HG02763 (cell line): ENCODE results near the gene THSD4.
"Not testable (repeated sequence)": the region's sequence is repeated elsewhere in the genome, so short reads cannot be mapped to it uniquely, and the experiment has no call there.

Source experiments
- ATAC-seq: cut with Tn5 transposase; IDR thresholded peaks from one replicate; pipeline ENCODE4 v1.9.1; 2021; ENCODE audit warnings: mild to moderate bottlenecking, moderate library complexity; ENCODE audit not compliant: unreplicated experiment

The THSD4 gene

DNA sequence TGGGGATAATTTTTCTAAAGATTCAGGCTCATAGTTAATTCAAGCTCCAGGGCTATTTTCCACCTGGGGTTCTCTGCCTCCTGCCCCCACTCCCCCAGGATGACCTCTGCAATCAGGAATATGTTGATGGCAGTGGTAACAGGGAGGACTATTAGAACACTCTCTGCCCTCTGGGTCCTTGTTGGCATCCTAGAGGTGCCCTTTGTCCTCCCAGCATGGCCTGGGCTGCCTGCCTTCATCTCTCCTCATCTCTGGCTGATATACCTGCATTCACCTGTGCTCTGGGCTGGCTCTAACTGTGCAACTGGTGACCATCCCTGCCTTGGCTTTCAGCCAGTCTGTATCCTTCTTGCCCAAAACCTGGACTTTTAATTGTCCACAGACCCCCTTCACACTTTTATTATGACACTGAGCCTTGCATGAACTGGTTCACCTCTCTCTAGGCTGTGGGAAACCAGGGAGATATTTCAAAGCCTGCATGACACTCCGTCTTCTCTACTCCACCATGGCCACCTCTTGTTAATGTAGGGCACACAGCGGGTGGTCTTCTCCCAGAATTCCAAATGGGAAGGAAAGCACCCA is 199.8 kb downstream of the THSD4 start:
- no peak for ATAC-seq

DNA sequence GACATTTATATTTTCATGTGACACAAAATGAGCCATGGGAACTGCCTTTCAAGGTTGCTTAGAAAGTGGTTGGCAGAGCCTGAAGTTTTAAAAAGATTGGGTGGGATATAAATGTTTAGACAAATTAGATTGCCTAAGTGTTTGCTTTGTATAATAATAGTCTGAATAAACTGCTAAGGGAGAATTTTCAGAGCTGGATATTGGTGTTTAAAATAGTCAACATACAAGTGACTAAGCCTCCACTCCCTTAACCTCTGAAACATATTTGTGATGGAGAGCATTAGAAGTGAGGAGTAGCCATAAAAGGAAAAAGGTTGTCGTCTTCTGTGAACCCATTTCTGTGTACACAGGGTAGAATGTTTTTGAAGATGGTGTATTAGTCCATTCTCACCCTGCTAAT is 201.6 kb downstream of the THSD4 start:
- ATAC-seq: no peak

DNA sequence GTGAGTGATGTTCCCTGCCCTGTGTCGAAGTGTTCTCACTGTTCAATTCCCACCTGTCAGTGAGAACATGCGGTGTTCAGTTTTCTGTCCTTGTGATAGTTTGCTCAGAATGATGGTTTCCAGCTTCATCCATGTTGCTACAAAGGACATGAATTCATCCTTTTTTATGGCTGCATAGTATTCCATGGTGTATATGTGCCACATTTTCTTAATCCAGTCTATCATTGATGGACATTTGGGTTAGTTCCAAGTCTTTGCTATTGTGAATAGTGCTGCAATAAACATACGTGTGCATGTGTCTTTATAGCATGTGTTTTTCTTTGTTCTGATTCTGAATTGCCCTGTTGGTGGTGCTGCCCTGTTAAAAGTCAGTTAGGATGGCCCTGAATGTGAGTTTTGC is 204.2 kb downstream of the THSD4 start:
- not testable (repeated sequence) for ATAC-seq

DNA sequence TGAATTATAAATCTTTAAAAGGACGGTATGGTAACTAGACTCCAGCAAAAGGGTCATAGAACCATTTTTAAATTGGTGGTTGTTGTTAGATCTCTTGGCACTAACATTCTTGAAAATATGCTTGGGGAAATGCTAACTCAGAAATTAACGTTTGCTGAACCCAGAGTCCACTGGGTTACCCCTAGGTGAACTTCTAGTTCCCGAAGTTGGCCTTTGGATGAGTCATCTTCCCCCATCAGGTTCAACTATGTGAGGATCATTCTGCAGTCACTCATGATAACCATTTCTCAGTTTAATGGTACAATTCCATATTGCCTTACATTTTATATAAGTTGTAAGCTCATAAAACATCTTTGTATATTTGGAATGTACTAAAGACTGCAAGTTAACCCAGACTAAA is 204.7 kb downstream of the THSD4 start:
- ATAC-seq: no peak

DNA sequence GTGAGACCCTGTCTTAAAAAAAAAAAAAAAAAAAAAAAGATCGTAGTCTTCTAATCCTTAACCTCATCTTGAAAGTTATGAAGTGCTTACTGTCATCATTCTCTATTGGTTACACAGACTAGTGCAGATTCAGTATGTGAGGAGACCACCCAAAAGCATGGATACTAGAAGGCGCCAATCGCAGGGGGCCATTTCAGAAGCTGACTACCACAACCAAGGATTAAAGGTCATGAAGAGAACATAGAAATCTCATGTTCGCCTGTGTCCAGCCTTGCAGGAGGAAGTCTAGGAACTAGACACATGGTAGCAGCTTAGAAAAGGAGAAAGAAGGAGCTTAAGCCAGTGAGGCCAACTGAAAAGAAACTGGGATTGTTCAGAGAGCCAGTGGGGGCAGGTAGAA is 207.8 kb downstream of the THSD4 start:
- no peak for ATAC-seq

DNA sequence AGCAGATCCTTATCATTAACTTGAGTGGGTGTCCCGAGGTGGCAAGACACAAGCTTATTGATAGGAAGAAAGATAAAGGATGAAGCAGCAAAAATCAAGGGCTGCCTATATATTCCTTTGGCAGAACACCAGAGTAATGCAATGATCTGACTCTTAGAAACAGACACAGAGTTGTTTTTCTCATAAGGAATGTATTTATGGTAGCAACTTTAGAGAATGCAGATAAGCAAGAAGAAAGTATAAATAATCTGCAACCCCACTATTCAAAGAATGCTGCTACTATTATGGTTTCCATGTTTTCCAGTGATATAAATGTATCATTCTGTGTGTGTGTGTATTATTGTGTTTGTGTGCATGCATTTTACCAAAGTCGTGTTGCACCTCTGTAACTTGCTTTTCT is 208.3 kb downstream of the THSD4 start:
- no peak for ATAC-seq

DNA sequence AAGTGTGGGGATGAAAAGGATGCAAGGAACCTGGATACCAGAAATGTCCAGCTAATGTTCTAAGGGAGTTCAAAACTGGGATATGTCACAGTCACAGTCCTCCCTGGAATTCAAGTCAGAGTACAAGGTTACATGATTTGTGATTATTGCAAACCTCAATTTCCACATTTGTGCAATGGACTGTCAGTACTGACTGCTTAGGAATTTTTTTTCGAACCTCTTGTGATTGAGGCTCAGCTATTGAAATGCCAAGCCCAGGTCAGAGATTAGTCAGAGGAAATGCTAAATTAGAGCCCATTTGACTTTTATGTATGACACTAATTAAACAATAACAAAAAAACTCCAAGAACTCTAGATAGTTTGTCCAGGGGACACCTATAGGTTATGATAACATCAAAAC is 210.2 kb downstream of the THSD4 start:
- ATAC-seq: no peak

DNA sequence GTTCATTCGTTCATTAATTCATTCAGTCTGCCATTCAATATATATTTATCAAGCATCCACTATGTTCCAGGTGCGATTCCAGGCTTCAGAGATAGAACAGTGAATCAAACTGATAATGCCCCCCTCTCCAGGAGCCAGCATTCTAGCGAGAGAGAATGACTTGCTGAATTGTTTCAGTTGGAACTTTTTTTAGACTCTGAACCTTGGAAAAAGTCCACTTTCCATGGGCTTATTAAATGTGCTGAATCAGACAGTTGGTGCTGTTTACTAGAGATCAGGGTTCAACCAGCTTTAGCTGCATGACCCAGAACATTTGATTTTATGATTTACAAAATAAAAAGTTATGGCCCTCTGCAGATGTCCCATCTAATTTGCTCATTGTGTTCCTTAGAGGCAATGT is 213.2 kb downstream of the THSD4 start:
- ATAC-seq: no peak

DNA sequence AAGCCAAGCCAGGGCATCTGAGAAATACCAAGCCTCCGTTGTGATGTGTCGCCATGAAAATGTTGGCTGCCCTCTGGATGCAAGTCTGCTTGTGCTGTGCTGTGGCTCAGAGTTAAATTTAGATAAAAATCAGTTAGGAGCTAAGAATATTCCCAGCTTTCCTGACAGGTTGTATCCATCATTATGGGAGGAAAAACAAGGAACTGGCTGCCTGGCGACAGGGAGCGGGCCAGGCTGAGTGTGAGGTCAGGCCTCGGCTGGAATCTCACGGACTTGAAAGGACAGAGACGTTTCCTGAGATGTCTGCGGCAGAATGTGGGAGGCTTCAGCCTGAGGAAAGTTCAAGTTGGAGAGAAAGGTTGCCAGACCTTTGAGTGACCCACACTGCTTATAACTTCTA is 213.8 kb downstream of the THSD4 start:
- no peak for ATAC-seq

DNA sequence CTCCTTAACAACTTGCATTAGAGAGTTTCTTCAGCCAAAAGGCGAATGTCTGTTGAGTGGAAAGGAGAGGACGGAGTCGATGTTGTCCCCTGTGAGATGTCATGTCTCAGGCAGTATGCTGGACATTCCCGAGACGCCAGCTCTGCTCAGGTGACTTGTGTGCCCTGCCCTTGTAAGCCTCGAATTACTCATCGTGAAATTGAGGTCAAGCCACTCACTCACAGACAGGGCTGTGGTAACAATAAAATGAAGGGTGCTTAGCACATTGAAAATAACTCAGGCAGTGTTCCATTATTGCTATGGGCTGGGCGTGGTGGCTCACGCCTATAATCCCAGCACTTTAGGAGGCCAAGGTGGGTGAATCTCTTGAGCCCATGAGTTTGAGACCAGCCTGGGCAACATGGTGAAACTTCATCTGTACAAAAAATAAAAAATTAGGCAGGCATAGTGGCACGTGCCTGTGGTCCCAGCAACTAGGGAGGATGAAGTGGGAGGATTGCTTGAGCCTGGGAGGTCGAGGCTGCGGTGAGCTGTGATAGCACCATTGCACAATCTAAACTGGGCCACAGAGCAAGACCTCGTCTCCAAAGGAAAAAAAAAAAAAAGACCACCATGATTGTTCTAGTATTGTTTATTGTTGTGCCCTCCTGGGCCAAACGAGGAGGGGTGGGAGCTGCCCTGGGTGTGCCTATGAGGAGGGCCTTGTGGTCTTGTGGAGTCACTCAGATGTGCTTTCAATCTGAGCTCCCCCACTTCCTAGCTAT is 214.4 kb downstream of the THSD4 start:
- ATAC-seq: no peak

DNA sequence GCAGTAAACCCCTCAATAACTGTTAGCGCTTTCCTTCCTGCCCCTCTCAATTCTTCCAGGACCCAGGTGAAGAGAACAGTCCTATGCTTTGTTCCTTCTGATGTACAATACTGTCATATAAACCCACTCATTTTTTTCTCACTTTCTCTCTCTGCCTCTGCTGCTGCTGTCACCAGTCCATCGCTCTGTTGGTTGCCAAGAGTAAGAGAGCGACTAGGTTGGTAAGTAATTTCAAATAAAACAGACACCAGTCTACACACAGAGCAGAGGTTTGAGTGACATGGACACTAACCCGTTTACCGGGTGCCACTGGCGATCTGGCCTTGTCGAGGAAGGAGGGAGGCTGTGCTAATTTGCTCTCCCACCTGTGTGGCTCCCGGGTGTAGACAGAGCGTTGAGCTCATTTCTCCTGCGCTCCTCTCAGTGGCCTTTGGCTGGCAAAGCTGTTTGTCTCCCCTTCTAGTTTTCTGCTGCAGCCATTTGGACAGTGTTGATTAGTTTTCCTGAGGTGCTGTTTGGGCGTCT is 215.4 kb downstream of the THSD4 start:
- ATAC-seq: no peak

DNA sequence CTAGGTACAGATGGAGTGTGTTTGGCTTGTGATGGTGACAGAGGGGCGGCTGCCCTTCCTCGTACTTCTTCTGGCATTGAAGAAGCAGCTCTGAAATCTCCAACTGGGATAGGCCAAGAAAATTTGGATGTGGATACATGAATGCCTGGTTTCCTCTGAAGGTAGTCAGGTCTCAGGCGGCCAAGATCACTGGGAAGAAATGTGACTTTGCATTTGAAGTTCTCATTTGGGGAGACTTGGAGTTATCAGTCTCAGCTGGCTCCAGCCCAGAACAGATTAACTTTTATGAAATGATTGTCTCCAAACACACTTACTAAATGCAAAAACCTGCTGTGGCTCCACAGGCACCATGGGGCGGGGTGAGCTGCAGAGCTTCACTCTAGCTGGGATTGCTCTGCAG is 215.9 kb downstream of the THSD4 start:
- ATAC-seq: no peak

DNA sequence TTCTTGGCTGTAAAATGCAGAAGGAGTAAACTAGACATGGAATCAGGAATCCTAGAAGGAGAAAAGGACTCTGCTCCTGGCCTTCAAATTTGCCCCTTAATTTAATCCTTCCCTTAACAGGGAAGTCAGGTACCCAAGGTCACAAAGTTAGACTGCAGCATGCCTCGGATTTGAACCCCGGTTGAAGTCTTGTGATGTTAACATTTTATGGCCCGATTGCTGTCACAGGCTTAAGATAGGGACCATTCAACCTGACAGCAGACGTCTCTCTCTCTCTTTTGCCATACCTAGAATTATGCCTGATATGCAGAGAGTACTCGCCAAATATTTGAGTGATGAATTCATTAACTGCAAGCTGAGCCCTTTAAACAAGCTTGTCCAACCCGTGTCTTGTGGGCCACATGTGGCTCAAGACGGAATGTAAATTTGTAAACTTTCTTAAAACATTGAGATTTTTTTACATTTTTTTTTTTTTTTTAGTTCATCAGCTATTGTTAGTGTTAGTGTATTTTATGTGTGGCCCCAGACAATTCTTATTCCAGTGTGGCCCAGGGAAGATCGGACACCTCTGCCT is 217.2 kb downstream of the THSD4 start:
- no peak for ATAC-seq

DNA sequence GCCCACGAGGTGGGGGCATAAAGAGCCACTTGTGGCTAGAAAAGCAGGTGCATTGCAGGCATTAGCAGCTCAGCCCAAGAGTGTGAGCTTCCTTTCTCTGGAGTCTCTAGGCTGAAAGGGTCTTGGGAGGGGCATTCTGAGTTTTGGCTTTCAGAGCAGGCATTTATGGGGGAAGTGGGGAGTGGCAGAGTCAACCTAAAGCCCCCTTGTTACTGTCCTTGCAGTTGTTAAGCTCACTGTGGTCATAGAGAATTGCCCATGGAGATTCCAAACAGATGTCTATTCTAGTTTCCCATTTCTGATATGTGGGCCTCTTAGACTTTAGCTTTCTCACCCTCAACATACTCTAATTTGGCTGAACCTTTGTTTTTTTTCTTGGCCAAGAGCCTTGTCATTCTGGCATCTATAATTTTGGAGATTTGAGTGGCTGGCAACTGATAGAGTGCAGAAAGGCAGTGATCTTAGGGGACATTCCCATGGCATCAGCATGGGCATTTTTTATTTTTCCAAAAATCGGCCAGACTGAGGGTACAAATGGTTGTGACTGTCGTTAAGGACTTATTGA is 217.9 kb downstream of the THSD4 start:
- no peak for ATAC-seq

DNA sequence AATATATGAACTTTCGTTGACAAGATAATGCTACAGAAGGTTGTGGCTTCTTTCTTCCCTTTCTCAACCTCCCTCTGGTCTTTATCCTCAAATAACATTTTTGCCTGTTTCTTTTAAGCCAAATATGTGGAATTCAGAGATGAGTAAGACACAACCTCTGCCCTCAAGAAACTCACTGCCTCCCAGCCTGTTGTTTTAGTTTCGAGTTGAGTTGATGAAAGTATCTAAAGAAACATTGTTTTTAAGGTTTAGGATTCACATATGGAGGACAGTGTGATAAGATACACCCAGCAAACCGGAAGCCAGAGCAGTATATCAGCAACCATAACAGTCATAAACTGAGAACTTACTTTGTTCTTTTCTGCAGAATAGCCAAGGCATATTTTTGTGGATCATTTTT is 218.6 kb downstream of the THSD4 start:
- no peak for ATAC-seq

DNA sequence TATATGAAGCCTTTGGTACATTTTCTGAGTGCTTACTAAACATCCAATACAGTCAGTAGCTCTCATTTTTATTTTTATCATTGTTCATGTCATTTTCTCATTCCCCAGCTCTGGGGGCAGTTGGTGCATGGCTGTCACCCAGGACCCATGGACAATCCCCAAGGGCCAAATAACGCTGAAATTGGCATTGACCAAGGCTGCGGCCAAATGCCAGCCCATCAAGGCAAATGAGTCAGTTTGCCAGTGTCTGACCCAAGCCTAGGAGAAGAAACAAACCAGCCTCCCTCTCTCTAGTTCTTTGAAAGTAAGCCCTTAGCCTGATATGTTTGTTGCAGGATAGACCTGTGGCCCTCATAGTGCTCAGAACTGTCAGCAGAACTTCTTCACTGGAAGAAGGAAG is 219.2 kb downstream of the THSD4 start:
- no peak for ATAC-seq

DNA sequence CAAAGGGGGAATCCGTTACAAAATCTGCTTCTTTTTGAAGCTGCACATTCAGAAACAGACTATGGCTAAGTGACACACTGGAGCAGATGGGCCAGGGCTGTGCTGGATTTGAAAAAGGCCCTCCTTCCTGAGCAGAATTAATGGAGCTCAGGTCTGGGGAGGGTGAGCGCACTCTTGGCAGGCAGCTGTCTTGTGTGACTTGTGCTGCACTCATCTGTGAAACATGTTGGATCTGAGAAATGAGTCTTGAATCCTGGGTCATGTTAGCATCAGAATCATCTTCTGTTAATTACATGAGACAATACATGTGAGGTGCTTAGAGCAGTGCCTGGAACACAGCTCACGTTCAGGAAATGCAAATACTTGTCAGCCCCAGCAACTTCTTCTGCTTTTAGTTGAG is 219.6 kb downstream of the THSD4 start:
- ATAC-seq: no peak

DNA sequence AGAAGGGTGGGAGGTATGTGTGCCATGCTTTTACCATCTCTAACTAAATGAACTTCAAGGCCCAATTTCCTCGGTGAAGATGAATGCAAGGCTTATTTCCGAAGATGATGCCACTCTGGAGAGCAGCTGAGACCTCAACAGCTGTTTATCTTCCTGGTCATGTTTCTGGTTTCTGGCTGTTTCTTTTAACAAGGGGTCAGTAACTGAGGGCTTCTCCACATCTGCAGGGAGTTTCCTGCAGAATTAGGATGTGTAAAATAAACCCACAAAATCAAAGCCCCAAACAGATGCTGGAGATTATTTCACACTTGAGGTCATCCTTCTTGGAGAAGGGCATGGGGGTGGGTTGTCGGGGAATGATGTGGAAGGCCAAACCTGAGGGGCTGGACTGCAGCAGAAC is 220.3 kb downstream of the THSD4 start:
- no peak for ATAC-seq

DNA sequence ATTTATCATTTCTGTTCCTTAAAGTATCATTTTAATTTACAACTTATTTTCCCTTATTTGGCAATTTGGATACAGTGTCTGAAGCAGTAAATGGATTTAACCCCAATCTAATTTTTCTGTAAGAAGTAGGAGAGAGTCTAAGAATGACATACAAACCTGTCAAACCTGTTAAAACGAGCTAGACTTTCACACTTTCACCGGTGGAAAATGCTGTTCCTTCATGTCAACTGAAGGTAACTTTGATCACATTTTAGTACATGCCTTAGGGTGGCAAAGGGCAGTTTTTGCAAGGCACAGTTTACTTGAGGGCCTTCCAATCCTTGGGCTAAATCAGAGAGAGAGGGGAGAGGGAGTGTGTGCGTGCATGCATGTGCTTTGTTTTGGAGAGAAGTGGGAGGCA is 221.4 kb downstream of the THSD4 start:
- no peak for ATAC-seq

DNA sequence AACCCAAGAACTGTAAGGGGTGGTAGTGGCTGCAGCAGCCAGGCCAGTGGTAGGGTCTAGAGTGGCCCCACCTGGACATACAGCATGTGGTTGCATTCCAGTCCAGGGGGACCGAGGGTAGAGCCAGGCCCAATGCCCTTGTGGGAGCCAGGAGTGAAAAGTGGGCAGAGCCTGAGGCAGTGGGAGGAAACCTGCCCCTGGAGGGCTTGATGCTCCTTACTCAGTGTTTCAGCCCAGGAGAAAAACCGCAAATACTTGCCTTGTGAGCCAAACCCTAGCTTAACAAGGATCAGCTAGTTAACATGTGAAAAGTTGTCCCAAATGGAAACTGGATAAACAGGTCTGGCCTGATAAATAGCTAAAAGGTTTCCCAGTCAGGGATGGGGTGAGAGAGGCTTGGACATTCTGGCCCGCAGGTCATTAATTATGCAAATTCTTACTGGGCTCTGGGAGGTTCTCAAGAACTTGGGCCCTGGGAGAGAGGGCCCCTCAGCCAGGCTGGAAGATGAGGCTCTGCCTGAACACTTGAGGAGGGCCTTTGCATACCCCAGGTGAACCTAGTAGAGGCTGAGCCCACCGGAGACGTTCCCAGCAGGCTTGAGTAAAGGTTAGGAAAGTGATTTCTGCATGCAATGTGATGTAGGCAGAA is 222.1 kb downstream of the THSD4 start:
- no peak for ATAC-seq

DNA sequence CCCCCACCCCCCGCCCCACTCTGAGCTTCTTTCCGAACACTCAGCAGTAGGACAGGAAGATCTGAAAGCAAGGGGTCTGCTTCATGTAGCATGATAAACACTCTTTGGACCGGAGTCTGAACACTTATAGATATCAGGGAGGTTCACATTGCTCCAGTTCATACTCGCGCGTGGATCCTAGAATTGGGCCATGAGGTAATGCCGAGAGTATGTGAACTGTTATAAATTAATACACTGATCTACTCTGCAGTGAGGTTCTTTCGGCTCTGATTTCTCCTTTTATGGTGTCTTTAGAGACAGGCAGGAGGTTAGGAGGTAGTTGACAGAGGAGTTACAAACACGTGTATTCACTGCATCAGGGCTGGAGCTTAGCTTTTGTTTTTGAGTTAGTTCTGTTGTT is 223.0 kb downstream of the THSD4 start:
- no peak for ATAC-seq
